Measurements from ENCODE around the gene AIFM2. TPM values are rescaled to one million over a fixed set of nuclear protein-coding genes. Genes with fewer than 3 reads are reported as not detected.

Gene AIFM2
- total RNA-seq, 2 experiments from 2014 or later = 5.3 to 7.1 TPM

DNA sequence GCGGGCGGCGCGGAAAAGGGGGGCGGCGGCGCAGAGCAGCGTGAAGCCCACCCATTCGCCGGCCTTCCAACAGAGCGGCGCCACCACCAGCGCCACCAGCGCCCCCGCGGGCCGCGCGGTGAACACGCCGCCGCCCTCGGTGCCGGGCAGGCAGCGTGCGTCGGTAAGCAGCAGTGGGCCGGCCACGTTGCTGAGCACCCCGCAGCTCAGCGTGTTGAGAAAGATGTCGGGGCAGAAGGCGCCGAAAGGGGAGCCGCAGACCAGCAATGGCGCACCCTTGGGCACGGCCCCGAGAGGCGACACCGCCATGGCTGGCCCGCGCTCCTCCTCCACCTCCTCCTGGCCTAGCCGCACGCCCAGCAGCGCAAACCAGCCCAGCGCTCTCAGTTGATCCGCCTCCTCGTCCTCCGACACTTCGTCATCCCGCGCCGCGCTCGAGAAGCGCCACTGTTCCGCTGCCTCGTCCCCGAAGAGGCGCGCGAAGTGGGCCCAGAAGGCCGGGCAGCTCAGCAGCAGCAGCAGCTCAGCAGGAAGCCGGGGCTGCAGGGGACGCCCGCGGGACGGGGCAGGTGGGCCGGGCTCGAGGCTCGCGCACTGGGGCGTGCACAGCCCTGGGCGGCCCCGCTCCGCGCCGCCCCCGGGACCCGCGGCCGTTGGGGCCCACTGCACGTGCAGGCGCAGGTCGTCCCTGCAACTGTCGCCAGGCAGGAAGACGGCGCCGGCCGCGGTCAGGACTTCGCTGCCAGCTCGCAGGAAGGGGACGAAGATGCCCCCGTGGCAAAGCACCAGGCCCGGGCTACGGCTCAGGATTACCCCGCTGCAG lies 13.3 kb upstream of the AIFM2 start:
- POLR2A ChIA-PET = interaction anchor here (0.6 to 3.2 kb wide), 14 partner anchors 9 to 272 kb away, joined by 3 to 50 read pairs (median 4); partner anchors contain the start of genes EIF4EBP2, PPA1 and SAR1A
- CTCF ChIA-PET = interaction anchor here (0.6 to 4.4 kb wide), 37 partner anchors 8 to 708 kb away, joined by 3 to 59 read pairs (median 5); partner anchors contain the start of genes AIFM2, EIF4EBP2, PPA1 and SAR1A
- Mint-ChIP-seq H3K36me3 (peaks cover 13% of the 10 kb centered on the region), H3K4me1 (ENCODE audit: low read depth) (peaks cover 21% of the 10 kb centered on the region), H3K27ac (peak overlapping the region; percentile 90), H3K9me3 (no peaks in the 10 kb centered on the region), H3K27me3 (no peaks in the 10 kb centered on the region), H3K4me3 (peak overlapping the region; percentile 89)
- intact Hi-C loops (cut with micrococcal nuclease) = loop anchor here (1.0 to 5.0 kb wide), 5 partner anchors 17 to 87 kb away; partner anchors contain the start of genes PPA1 and SAR1A
- peak; percentile 79 for DNase-seq

DNA sequence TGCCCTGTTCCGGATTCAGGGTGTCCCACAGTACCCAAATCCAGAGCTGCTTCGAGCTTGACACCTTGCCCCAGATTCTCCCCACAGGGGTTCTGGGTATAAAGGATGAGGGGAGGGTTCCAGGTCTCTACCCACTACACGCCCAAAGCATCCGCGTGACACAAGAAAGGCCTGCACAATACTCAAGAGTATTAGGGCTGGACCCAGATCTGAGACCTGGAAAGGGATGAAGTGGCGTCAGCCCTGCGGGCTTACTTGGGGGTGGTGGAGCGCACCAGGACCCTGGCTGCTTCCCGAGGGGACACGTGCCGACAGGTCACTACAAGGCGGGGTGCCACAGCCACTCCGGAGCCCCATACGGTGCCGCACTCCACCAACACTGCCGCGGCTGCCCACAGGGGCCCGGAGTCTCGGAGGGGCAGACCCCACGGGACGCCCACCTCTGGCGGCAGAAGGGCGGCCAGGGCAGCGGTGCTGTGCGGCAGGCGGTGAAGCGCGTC lies 12.6 kb upstream of the AIFM2 start:
- Mint-ChIP-seq H3K4me1 (ENCODE audit: low read depth) (peaks cover 21% of the 10 kb centered on the region), H3K36me3 (peaks cover 14% of the 10 kb centered on the region), H3K4me3 (peak overlapping the region; percentile 89), H3K27ac (peak overlapping the region; percentile 62), H3K9me3 (no peaks in the 10 kb centered on the region), H3K27me3 (no peaks in the 10 kb centered on the region)
- POLR2A ChIA-PET = interaction anchor here (1.1 to 3.2 kb wide), 6 partner anchors 9 to 236 kb away, joined by 3 to 50 read pairs (median 4); partner anchors contain the start of genes PPA1 and SAR1A
- DNase-seq = no peak
- CTCF ChIA-PET = interaction anchor here (0.8 to 4.4 kb wide), 13 partner anchors 9 to 260 kb away, joined by 3 to 59 read pairs (median 13); partner anchors contain the start of genes AIFM2, PPA1 and SAR1A
- intact Hi-C loops (cut with micrococcal nuclease) = loop anchor here (5.0 kb wide), 1 partner anchor 62 kb away; no protein-coding TSS in a partner anchor

DNA sequence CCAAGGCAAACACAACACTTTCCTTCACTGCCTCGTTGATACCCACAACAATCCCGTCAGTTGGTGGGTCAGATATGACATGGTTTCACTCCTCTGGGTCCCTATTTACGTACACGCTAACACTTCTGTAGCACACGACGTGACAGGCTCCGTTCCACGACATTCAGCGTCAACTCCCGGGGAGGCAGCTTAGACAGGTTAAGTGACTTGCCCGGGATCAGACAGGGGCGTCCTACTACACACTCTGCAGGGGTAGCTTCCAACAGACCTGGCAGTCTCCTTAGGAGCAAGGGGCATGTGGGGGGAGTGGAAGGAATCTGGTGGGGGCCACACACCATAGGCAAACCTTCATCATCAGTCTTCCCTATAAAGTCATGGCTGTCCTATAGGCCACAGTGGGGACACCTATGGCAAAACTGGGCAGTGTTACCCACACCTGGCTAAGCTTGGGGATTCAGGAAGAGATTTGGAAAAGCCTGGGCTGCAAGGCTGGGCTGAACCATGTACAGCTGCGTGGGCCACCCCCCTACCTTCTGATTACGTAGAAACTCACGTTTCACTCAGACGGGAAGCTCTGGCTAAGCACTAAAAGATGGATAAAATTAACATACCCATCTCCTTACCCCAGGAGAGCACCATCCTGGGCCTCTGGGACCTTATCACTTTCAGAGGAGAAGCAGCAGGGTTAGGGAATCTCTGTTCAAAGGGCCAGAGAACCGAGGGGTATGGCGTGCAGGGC lies 11.9 kb upstream of the AIFM2 start:
- no peaks in the 10 kb centered on the region for H3K27me3 Mint-ChIP-seq
- H3K4me3 Mint-ChIP-seq = peak overlapping the region; percentile 89
- no peaks in the 10 kb centered on the region for H3K9me3 Mint-ChIP-seq
- DNase-seq = no peak
- peaks cover 7% of the 10 kb centered on the region for H3K36me3 Mint-ChIP-seq
- peaks cover 21% of the 10 kb centered on the region for H3K4me1 Mint-ChIP-seq (ENCODE audit: low read depth)
- ChIA-PET CTCF (interaction anchor here (0.9 to 4.4 kb wide), 8 partner anchors 8 to 221 kb away, joined by 3 to 59 read pairs (median 18); partner anchors contain the start of genes AIFM2, PPA1 and SAR1A), POLR2A (interaction anchor here (1.1 to 3.2 kb wide), 5 partner anchors 9 to 88 kb away, joined by 3 to 50 read pairs (median 4); partner anchors contain the start of genes PPA1 and SAR1A)
- no peak overlapping the region for H3K27ac Mint-ChIP-seq
- intact Hi-C loops (cut with micrococcal nuclease) = loop anchor here (5.0 kb wide), 1 partner anchor 63 kb away; no protein-coding TSS in a partner anchor

DNA sequence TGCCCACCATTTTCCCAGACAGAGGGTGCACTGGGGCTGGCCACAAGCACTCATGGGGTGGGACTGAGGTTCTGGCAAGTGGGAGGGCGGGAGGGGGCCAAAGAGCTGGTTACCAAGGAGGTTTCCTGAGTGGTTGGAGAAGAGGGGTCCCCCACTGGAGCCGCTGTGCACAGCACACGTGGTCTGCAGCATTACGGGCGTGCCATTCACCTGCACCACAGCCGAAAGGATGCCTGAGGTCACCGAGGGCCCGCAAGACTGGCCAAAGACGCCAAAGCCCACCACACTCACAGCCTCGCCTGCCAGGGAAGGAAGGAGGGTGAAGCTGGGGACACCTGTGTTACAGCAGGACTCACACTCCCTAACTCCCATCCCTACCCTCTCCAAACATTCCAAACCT lies 9.9 kb upstream of the AIFM2 start:
- Mint-ChIP-seq H3K4me1 (ENCODE audit: low read depth) (peaks cover 18% of the 10 kb centered on the region), H3K27me3 (no peaks in the 10 kb centered on the region), H3K4me3 (no peak overlapping the region), H3K9me3 (no peaks in the 10 kb centered on the region), H3K27ac (no peak overlapping the region), H3K36me3 (peaks cover 4% of the 10 kb centered on the region)
- ChIA-PET CTCF (interaction anchor here (0.9 to 1.5 kb wide), 2 partner anchors 26 to 222 kb away, joined by 6 read pairs; no protein-coding TSS in a partner anchor), POLR2A (no interaction called here)
- DNase-seq = no peak
- intact Hi-C loops (cut with micrococcal nuclease) = no loop called here

DNA sequence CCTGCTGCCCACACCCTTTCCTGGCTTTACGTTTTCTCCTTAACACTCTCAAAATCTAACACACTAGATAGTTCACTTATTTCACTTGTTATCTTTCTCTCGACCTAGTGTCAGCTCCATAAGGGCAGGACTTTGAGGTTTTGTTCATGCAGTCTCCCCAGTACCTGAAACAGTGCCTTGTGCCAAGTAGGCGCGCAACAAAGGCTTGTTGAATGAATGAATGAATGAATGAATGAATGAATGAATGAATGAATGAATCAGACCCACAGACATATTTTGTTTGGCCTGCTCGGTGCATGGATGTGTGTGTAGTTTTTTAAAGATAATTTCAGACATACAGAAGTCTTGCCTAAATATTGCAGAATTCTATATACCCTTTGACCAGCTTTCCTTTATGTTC lies 7.7 kb upstream of the AIFM2 start:
- H3K27me3 Mint-ChIP-seq = no peaks in the 10 kb centered on the region
- no peak for DNase-seq
- no peak overlapping the region for H3K27ac Mint-ChIP-seq
- no peak overlapping the region for H3K4me3 Mint-ChIP-seq
- ChIA-PET POLR2A (no interaction called here), CTCF (no interaction called here)
- intact Hi-C loops (cut with micrococcal nuclease) = no loop called here
- peaks cover 13% of the 10 kb centered on the region for H3K4me1 Mint-ChIP-seq (ENCODE audit: low read depth)
- peaks cover 4% of the 10 kb centered on the region for H3K36me3 Mint-ChIP-seq
- H3K9me3 Mint-ChIP-seq = no peaks in the 10 kb centered on the region

DNA sequence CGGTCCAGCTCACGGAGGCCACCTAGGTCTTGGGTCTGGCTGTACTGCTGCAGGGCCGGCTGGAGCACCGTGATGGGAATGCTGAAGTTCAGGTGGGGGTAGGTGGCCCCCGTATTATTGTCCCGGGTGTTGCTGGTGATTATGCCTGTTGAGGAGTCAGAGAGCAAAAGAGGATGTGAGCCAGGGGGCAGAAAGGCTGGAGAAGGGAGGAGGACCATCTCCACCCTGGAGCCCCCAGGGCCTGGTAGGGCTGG lies 7.3 kb upstream of the AIFM2 start:
- H3K9me3 Mint-ChIP-seq = no peaks in the 10 kb centered on the region
- no peak for DNase-seq
- H3K27me3 Mint-ChIP-seq = no peaks in the 10 kb centered on the region
- ChIA-PET CTCF (interaction anchor here (1.5 to 1.7 kb wide), 2 partner anchors 22 to 23 kb away, joined by 4 to 5 read pairs; no protein-coding TSS in a partner anchor), POLR2A (no interaction called here)
- H3K4me3 Mint-ChIP-seq = no peak overlapping the region
- peaks cover 13% of the 10 kb centered on the region for H3K4me1 Mint-ChIP-seq (ENCODE audit: low read depth)
- no peak overlapping the region for H3K27ac Mint-ChIP-seq
- intact Hi-C loops (cut with micrococcal nuclease) = no loop called here
- H3K36me3 Mint-ChIP-seq = peaks cover 4% of the 10 kb centered on the region

DNA sequence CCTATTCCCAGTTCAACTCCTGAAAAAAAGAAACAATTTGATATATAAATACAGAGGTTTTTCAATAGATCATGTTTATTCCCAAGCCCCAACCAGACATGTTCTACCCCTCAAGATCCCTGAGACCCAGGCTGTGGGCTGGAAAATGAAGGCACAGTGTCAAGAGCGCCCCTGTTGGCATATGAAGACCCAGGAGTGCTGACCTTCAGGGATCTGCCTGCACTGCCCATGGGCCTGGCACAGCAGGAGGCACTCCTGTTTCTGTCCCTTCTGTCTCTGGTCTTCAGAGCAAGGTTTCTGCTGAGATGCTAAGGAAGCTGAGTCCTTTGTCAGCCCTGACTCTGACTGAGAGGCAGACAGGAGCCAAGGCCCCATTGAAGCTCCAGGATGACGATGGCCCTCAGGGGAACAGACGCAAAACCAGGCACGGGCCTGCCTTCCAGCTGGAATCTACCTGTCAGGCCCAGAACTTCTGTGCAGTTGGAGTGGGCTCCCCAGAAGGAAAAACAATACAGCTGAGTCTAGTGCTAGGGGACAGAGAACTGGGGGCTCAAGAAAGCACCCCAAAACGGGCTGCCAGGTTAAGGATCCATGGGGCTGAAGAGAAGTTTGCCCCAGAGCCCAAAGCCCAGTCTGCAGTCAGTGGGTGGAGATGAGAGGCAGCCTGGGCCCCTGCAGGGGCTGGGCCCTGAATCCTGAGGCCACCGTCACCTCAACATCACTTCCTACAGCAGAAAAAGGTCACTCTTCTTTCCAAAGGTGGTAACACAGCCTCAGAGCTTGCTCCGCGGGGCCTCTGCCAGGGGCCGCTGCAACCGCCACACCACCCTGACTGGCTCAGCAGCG lies 6.7 kb upstream of the AIFM2 start:
- ChIA-PET POLR2A (no interaction called here), CTCF (interaction anchor here (1.5 to 1.7 kb wide), 2 partner anchors 21 to 23 kb away, joined by 4 to 5 read pairs; no protein-coding TSS in a partner anchor)
- Mint-ChIP-seq H3K9me3 (no peaks in the 10 kb centered on the region), H3K27ac (no peak overlapping the region), H3K4me3 (no peak overlapping the region), H3K27me3 (no peaks in the 10 kb centered on the region), H3K36me3 (peaks cover 4% of the 10 kb centered on the region), H3K4me1 (ENCODE audit: low read depth) (peaks cover 8% of the 10 kb centered on the region)
- intact Hi-C loops (cut with micrococcal nuclease) = no loop called here
- no peak for DNase-seq

DNA sequence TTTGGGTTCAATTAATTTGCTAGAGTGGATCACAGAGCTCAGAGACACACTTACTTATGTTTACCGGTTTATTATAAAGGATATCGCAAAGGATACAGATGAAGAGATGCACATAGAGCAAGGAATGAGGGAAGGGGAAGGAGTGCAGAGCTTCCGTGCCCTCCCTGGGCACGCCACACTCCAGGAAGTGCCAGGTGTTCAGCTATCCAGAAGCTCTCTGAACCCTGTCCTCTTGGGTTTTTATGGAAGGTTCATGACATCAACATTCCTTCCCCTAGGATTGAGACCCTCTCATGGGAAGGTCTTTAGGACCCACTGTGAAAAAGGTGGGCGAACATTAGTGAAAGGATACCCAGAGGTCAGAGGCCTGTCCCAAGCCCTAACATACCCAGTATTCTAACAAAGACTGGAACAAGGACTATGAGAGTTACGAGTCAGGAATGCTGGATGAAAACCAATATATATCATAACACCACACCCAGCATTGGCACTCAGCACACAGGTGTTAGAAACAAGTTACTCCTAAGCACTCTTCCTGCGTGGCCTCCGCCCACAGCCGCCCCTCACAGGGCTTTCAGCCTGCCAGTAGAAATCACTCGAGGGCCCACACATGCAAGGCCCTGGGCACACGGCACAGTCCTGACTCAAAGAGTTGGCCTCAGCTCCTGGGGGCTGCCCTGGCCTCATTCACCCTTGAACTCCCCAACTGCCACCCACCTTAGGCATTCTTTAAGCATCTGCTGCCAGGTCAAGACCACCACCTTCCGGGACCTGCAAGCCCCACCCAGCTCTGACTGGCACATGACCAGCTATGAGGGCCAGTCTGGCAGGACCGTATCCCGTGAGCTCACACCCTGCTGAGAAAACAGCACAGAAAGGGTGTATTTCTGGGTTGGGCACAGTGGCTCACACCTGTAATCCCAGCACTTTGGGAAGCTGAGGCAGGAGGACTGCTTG lies 5.6 kb upstream of the AIFM2 start:
- DNase-seq = no peak
- Mint-ChIP-seq H3K4me3 (no peak overlapping the region), H3K36me3 (peaks cover 4% of the 10 kb centered on the region), H3K27me3 (no peaks in the 10 kb centered on the region), H3K9me3 (no peaks in the 10 kb centered on the region), H3K27ac (no peak overlapping the region), H3K4me1 (ENCODE audit: low read depth) (peaks cover 7% of the 10 kb centered on the region)
- ChIA-PET POLR2A (no interaction called here), CTCF (interaction anchor here (1.0 to 1.7 kb wide), 4 partner anchors 8 to 45 kb away, joined by 3 to 5 read pairs (median 4); partner anchors contain the start of gene TYSND1)
- intact Hi-C loops (cut with micrococcal nuclease) = no loop called here

DNA sequence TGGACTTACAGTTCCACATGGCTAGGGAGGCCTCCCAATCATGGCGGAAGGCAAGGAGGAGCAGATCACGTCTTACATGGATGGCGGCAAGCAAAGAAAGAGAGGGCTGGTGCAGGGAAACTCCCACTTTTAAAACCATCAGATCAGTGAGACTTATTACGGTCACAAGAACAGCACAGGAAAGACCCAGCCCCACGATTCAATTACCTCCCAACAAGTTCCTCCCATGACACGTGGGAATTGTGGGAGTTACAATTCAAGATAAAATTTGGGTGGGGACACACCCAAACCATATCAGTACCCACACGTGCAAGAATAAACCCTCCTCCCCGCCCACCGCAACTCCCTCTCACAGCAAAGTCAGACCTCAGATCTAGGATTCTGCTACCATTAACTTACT lies 4.5 kb upstream of the AIFM2 start:
- CTCF ChIA-PET = interaction anchor here (1.2 to 1.8 kb wide), 2 partner anchors 8 to 9 kb away, joined by 4 to 13 read pairs; partner anchors contain the start of gene TYSND1
- Mint-ChIP-seq H3K4me3 (no peak overlapping the region), H3K4me1 (ENCODE audit: low read depth) (peaks cover 9% of the 10 kb centered on the region), H3K36me3 (peaks cover 4% of the 10 kb centered on the region), H3K27ac (no peak overlapping the region), H3K9me3 (no peaks in the 10 kb centered on the region), H3K27me3 (no peaks in the 10 kb centered on the region)
- POLR2A ChIA-PET = interaction anchor here (1.4 kb wide), 1 partner anchor 9 kb away, joined by 6 read pairs; no protein-coding TSS in a partner anchor
- intact Hi-C loops (cut with micrococcal nuclease) = no loop called here
- DNase-seq = no peak

DNA sequence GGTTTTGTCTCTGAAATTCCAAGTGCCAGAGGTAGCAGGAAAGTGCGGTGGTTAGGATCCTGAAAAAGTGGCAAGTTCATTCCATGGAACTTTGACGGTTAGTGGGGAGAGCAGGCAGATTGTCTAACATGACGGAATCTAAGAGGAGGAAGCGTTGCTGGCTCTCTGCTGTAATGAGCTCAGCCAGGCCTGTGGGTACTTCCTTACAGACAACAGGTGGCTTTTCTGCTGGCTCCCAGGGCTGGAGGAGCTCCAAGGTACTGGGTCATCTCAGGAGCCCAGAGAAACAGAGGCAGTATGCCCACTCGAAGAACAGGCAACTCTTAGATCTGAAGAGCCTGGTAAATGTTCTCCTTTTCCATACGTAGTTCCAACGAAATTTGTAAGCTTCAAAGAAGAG lies 3.1 kb upstream of the AIFM2 start:
- H3K27me3 Mint-ChIP-seq = no peaks in the 10 kb centered on the region
- no peak for DNase-seq
- H3K36me3 Mint-ChIP-seq = peaks cover 4% of the 10 kb centered on the region
- CTCF ChIA-PET = interaction anchor here (0.8 to 2.2 kb wide), 5 partner anchors 9 to 86 kb away, joined by 3 to 13 read pairs (median 4); partner anchors contain the start of gene TYSND1
- no peaks in the 10 kb centered on the region for H3K9me3 Mint-ChIP-seq
- no peak overlapping the region for H3K4me3 Mint-ChIP-seq
- intact Hi-C loops (cut with micrococcal nuclease) = no loop called here
- peaks cover 17% of the 10 kb centered on the region for H3K4me1 Mint-ChIP-seq (ENCODE audit: low read depth)
- POLR2A ChIA-PET = interaction anchor here (1.1 to 1.4 kb wide), 2 partner anchors 9 to 10 kb away, joined by 3 to 6 read pairs; no protein-coding TSS in a partner anchor
- H3K27ac Mint-ChIP-seq = no peak overlapping the region
